ENCODE measurements around the gene CDK5RAP1.

DNA sequence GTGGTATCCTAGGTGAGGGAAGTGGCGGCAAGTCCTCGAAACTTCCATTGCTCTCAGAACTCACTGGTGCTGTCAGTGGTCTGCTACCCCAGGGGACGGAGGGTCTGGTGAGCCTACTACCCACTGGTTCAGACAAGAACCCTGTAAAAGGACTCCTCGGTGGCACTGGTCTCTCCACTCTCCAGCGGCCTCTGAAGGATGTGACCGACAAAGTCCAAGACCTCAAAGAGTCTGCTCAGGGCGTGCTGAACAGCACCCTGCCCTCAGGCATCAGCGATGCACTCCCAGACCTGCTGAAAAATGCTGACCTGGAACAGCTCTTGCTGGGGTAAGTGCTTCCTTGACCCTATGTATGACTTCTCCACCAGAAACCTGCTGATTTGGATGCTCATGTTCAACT is 51.8 kb downstream of the CDK5RAP1 start:
- TF ChIP-seq CTCF (IDR thresholded peaks at IDR 0.05) = no peak
- TF ChIP-seq E2F1 (CRISPR knock-in tag; IDR thresholded peaks at IDR 0.05) = no peak
- no peak for TF ChIP-seq PRRX2 (CRISPR knock-in tag; IDR thresholded peaks at IDR 0.05)
- TF ChIP-seq ZNF671 (CRISPR knock-in tag; IDR thresholded peaks at IDR 0.05) = no peak
- TF ChIP-seq, protein P1, sequence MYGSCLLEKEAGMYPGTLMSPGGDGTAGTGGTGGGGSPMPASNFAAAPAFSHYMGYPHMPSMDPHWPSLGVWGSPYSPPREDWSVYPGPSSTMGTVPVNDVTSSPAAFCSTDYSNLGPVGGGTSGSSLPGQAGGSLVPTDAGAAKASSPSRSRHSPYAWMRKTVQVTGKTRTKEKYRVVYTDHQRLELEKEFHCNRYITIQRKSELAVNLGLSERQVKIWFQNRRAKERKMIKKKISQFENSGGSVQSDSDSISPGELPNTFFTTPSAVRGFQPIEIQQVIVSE (CRISPR knock-in tag; IDR thresholded peaks at IDR 0.05; ENCODE audit: borderline replicate concordance) = no peak
- no peak for TF ChIP-seq ATF6 (CRISPR knock-in tag; IDR thresholded peaks at IDR 0.05)
- TF ChIP-seq NFYB (CRISPR knock-in tag; conservative IDR thresholded peaks at IDR 0.05; ENCODE audit: low read depth) = no peak

All from WTC11 (cell line).